K562 (cell line): ENCODE measurements around the gene REEP2. TPM values are rescaled to one million over a fixed set of nuclear protein-coding genes. Genes with fewer than 3 reads are reported as not detected.

ENCODE experiments used
- ADNP ChIP-seq: fragments of 200-800 bp; sonication (Bioruptor generic); IDR thresholded peaks from 2 replicates; pipeline ENCODE4 v1.6.1; 2016; ENCODE audit warnings: missing genetic modification characterization, missing compliant biosample characterization
- CBX5 ChIP-seq: IDR thresholded peaks from 2 replicates; pipeline ENCODE4 v1.6.1; 2014; ENCODE audit warnings: low read depth, borderline replicate concordance
- ETV1 ChIP-seq: fragments of 450-650 bp; conservative IDR thresholded peaks from 2 replicates; pipeline ENCODE4 v1.6.1; 2016; ENCODE audit warnings: missing genetic modification characterization, control low read depth, low read depth, missing compliant biosample characterization
- EWSR1 ChIP-seq: fragments of 450-650 bp; IDR thresholded peaks from 2 replicates; pipeline ENCODE4 v1.6.1; 2018; ENCODE audit warnings: borderline replicate concordance, mild to moderate bottlenecking, low read depth, moderate library complexity; ENCODE audit not compliant: partially characterized antibody
- FIP1L1 ChIP-seq: fragments of 200-400 bp; formaldehyde crosslinking; IDR thresholded peaks from 2 replicates; pipeline ENCODE4 v1.6.1; 2018; ENCODE audit warnings: mild to moderate bottlenecking, low read depth, low read length; ENCODE audit not compliant: poor library complexity, severe bottlenecking
- HDGF ChIP-seq: fragments of 450-650 bp; IDR thresholded peaks from 2 replicates; pipeline ENCODE4 v1.6.1; 2016
- NFE2 ChIP-seq: IDR thresholded peaks from 2 replicates; pipeline ENCODE4 v1.6.1; 2014; ENCODE audit warnings: antibody characterized with exemption, low read depth
- PTTG1 ChIP-seq: fragments of 450-650 bp; IDR thresholded peaks from 2 replicates; pipeline ENCODE4 v1.6.1; 2016; ENCODE audit warnings: low read depth, mild to moderate bottlenecking, missing genetic modification characterization, missing compliant biosample characterization
- REST ChIP-seq, 2 experiments: fragments of 450-650 bp; formaldehyde crosslinking in 1 of 2; IDR thresholded peaks; 2 replicates each; pipeline versions ENCODE4 v1.4.0 to v1.6.1; 2014 to 2020; ENCODE audit warnings: mild to moderate bottlenecking in 2 of 2, borderline replicate concordance in 1 of 2, low read depth in 1 of 2
- SMARCC2 ChIP-seq: fragments of 450-650 bp; IDR thresholded peaks from 2 replicates; pipeline ENCODE4 v1.6.1; 2017; ENCODE audit warnings: antibody characterized with exemption, moderate library complexity, mild to moderate bottlenecking, low read depth
- TCF7L2 ChIP-seq: fragments of 150-350 bp; IDR thresholded peaks from 2 replicates; pipeline ENCODE4 v1.6.1; 2016; ENCODE audit warnings: low read depth, mild to moderate bottlenecking, low read length, moderate library complexity
- TRIM24 ChIP-seq, 2 experiments: fragments of 450-650 bp; IDR thresholded peaks; 2 replicates each; pipeline ENCODE4 v1.6.1; 2016
- ZFX ChIP-seq: sonication (generic); formaldehyde crosslinking; IDR thresholded peaks from 2 replicates; pipeline ENCODE4 v1.8.0; 2022; ENCODE audit warnings: mild to moderate bottlenecking, missing genetic modification reagents, moderate library complexity
- ZNF583 ChIP-seq: fragments of 250-450 bp; sonication (Bioruptor Pico); IDR thresholded peaks from 2 replicates; pipeline ENCODE4 v1.4.0; 2020
- ZNF589 ChIP-seq: fragments of 200-800 bp; sonication (Bioruptor generic); IDR thresholded peaks from 2 replicates; pipeline ENCODE4 v1.6.1; 2016; ENCODE audit warnings: low read depth, missing genetic modification characterization, missing compliant biosample characterization
- ZNF655 ChIP-seq: fragments of 250-450 bp; sonication (Bioruptor Pico); IDR thresholded peaks from 2 replicates; pipeline ENCODE4 v1.5.0; 2021
- ZNF707 ChIP-seq: fragments of 250-450 bp; sonication (Bioruptor Pico); conservative IDR thresholded peaks from 2 replicates; pipeline ENCODE4 v1.8.0; 2022; ENCODE audit warnings: inconsistent platforms, mild to moderate bottlenecking, moderate library complexity
- ZNF764 ChIP-seq: fragments of 250-450 bp; sonication (Bioruptor Pico); IDR thresholded peaks from 2 replicates; pipeline ENCODE4 v1.4.0; 2020; ENCODE audit warnings: low read depth, mild to moderate bottlenecking, moderate library complexity
- polyA plus RNA-seq, 8 experiments: library from polyadenylated mRNA; depleted of rRNA in 4 of 8; stranded (reverse) in 5 of 8; unstranded in 3 of 8; fragments of >200 nt; fragmentation: Nextera tagmentation in 2 of 8; fragmentation: Illumina TruSeq in 1 of 8; extraction: Ambion mirVana in 2 of 8; extraction: Trizol in 1 of 8; gene quantifications; 2 replicates each; pipeline versions ENCODE4 v1.2.1 to v1.2.3, GENCODE V29; 2011 to 2014; ENCODE audit warnings: inconsistent platforms in 1 of 8, missing spikeins in 1 of 8
- total RNA-seq, 7 experiments: library from RNA; depleted of rRNA in 6 of 7; stranded (reverse); fragments of >200 nt in 6 of 7; fragmentation: Illumina TruSeq in 2 of 7; extraction: Trizol in 2 of 7; gene quantifications; 2 replicates each; pipeline versions ENCODE4 v1.2.1 to v1.2.3, GENCODE V29; 2011 to 2021; ENCODE audit warnings: low replicate concordance in 1 of 7

The REEP2 gene
- total and polyA plus RNA-seq, 9 of the 15 experiments (the other 6 are each of a cell fraction or from before 2014, with no cell fraction given), result 0.03 to 1.1 (median 0.12) TPM; not detected in 1

DNA sequence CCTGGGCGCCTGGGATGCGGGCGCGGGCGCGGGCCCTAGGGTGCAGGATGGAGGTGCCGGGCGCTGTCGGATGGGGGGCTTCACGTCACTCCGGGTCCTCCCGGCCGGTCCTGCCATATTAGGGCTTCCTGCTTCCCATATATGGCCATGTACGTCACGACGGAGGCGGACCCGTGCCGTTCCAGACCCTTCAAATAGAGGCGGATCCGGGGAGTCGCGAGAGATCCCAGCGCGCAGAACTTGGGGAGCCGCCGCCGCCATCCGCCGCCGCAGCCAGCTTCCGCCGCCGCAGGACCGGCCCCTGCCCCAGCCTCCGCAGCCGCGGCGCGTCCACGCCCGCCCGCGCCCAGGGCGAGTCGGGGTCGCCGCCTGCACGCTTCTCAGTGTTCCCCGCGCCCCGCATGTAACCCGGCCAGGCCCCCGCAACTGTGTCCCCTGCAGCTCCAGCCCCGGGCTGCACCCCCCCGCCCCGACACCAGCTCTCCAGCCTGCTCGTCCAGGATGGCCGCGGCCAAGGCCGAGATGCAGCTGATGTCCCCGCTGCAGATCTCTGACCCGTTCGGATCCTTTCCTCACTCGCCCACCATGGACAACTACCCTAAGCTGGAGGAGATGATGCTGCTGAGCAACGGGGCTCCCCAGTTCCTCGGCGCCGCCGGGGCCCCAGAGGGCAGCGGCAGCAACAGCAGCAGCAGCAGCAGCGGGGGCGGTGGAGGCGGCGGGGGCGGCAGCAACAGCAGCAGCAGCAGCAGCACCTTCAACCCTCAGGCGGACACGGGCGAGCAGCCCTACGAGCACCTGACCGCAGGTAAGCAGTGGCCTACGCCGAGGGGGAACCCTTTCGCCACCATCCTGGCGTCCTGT, 26.6 kb downstream of the REEP2 start, which contains the start of gene EGR1 (continued):
- TF ChIP-seq ZNF707, result no peak
- no peak for TF ChIP-seq ADNP
- no peak for TF ChIP-seq CBX5
- TF ChIP-seq ZNF589 (CRISPR knock-in tag), result 0 out of 2 replicates have a peak, but pooled peaks have one; percentile 39
- TF ChIP-seq PTTG1 (tag), result no peak
- TF ChIP-seq EWSR1, result no peak
- TF ChIP-seq ZFX, result no peak
- TF ChIP-seq ZNF583 (CRISPR knock-in tag), result no peak
- TF ChIP-seq ZNF764 (CRISPR knock-in tag), result no peak
- no peak for TF ChIP-seq HDGF
- TF ChIP-seq ETV1 (tag), result no peak
- peak; percentile 4; the same call in 1 of the 2 replicates for TF ChIP-seq REST (IDR thresholded peaks at IDR 0.05; ENCODE audit: borderline replicate concordance)
- peak; percentile 16; the same call in 1 of the 2 replicates for TF ChIP-seq REST (CRISPR knock-in tag; IDR thresholded peaks at IDR 0.05; ENCODE audit: low read depth)
- peak; percentile 100 for TF ChIP-seq FIP1L1
- 0 out of 4 replicates have a peak, but pooled peaks of 1 of the 2 experiments have one; percentile 11 for TF ChIP-seq TRIM24 (IDR thresholded peaks at IDR 0.05)
- TF ChIP-seq TCF7L2, result no peak
- TF ChIP-seq SMARCC2, result no peak
- TF ChIP-seq ZNF655, result no peak
- TF ChIP-seq NFE2, result no peak
